ENCODE measurements around the gene FEM1A.
"Not testable (repeated sequence)": the region's sequence is repeated elsewhere in the genome, so short reads cannot be mapped to it uniquely, and the experiment has no call there.

Gene FEM1A

GRCh38 chr19:4776436-4777211 lies 14.9 kb upstream of the FEM1A start:
- Histone ChIP-seq H3K36me3 (peaks cover 3% of the 10 kb centered on the region), H3K27ac (no peak overlapping the region), H3K4me3 (ENCODE audit: low read depth, low read length) (no peak overlapping the region), H3K9me3 (ENCODE audit: severe bottlenecking) (peaks cover 6% of the 10 kb centered on the region), H3K27me3 (ENCODE audit: insufficient read depth, low read depth, severe bottlenecking) (no peaks in the 10 kb centered on the region)
- DNase-seq: no peak
- TF ChIP-seq CTCF (IDR thresholded peaks at IDR 0.05; ENCODE audit: low read depth, low read length): no peak

- not testable (repeated sequence) for H3K4me3 ChIP-seq (ENCODE audit: low read depth, low read length); H3K36me3 ChIP-seq; H3K27me3 ChIP-seq (ENCODE audit: insufficient read depth, low read depth, severe bottlenecking); H3K27ac ChIP-seq; H3K9me3 ChIP-seq (ENCODE audit: severe bottlenecking); DNase-seq
Observed at GRCh38 chr19:4778124-4778523, 13.4 kb upstream of the FEM1A start.

- H3K4me3 ChIP-seq (ENCODE audit: low read depth, low read length): no peak overlapping the region
- DNase-seq: no peak
- H3K27ac ChIP-seq: no peak overlapping the region
- H3K27me3 ChIP-seq (ENCODE audit: insufficient read depth, low read depth, severe bottlenecking): no peaks in the 10 kb centered on the region
- H3K9me3 ChIP-seq (ENCODE audit: severe bottlenecking): peaks cover 4% of the 10 kb centered on the region
- no peak for TF ChIP-seq CTCF (IDR thresholded peaks at IDR 0.05; ENCODE audit: low read depth, low read length)
- H3K36me3 ChIP-seq: no peaks in the 10 kb centered on the region
Observed at GRCh38 chr19:4780860-4781259, 10.7 kb upstream of the FEM1A start.

GRCh38 chr19:4781801-4782200 lies 9.7 kb upstream of the FEM1A start:
- no peak overlapping the region for H3K27ac ChIP-seq
- H3K36me3 ChIP-seq: no peaks in the 10 kb centered on the region
- DNase-seq: no peak
- H3K4me3 ChIP-seq (ENCODE audit: low read depth, low read length): no peak overlapping the region
- TF ChIP-seq CTCF (IDR thresholded peaks at IDR 0.05; ENCODE audit: low read depth, low read length): no peak
- no peaks in the 10 kb centered on the region for H3K9me3 ChIP-seq (ENCODE audit: severe bottlenecking)
- no peaks in the 10 kb centered on the region for H3K27me3 ChIP-seq (ENCODE audit: insufficient read depth, low read depth, severe bottlenecking)

- H3K27me3 ChIP-seq (ENCODE audit: insufficient read depth, low read depth, severe bottlenecking); DNase-seq; H3K4me3 ChIP-seq (ENCODE audit: low read depth, low read length); H3K36me3 ChIP-seq; H3K9me3 ChIP-seq (ENCODE audit: severe bottlenecking); H3K27ac ChIP-seq: not testable (repeated sequence)
Observed at GRCh38 chr19:4786412-4787016, 5.0 kb upstream of the FEM1A start.

- not testable (repeated sequence) for H3K27me3 ChIP-seq (ENCODE audit: insufficient read depth, low read depth, severe bottlenecking); H3K9me3 ChIP-seq (ENCODE audit: severe bottlenecking); DNase-seq
- peak overlapping the region; percentile 96 for H3K27ac ChIP-seq
- H3K36me3 ChIP-seq: peaks cover 38% of the 10 kb centered on the region
- peak overlapping the region; percentile 71 for H3K4me3 ChIP-seq (ENCODE audit: low read depth, low read length)
Observed at GRCh38 chr19:4792019-4792865, 708 bp downstream of the FEM1A start.

GRCh38 chr19:4792866-4793195 lies 1.3 kb downstream of the FEM1A start:
- not testable (repeated sequence) for H3K4me3 ChIP-seq (ENCODE audit: low read depth, low read length); H3K9me3 ChIP-seq (ENCODE audit: severe bottlenecking); DNase-seq; H3K27me3 ChIP-seq (ENCODE audit: insufficient read depth, low read depth, severe bottlenecking); H3K27ac ChIP-seq
- H3K36me3 ChIP-seq: peaks cover 41% of the 10 kb centered on the region

GRCh38 chr19:4793278-4793677 lies 1.7 kb downstream of the FEM1A start:
- H3K27ac ChIP-seq; H3K4me3 ChIP-seq (ENCODE audit: low read depth, low read length); DNase-seq; H3K9me3 ChIP-seq (ENCODE audit: severe bottlenecking); H3K27me3 ChIP-seq (ENCODE audit: insufficient read depth, low read depth, severe bottlenecking): not testable (repeated sequence)
- peaks cover 41% of the 10 kb centered on the region for H3K36me3 ChIP-seq
